GM18909 (cell line): ENCODE results near the gene PRR12.
A peak's percentile ranks its signal among the peaks of the same experiment; 100 is the strongest.

ENCODE experiments used
- ATAC-seq: cut with Tn5 transposase; IDR thresholded peaks from one replicate; pipeline ENCODE4 v1.9.1; 2021; ENCODE audit warnings: mild to moderate bottlenecking; ENCODE audit not compliant: unreplicated experiment, poor library complexity

Gene PRR12

GRCh38 chr19:49559928-49560327, 31.1 kb upstream of the PRR12 start:
- ATAC-seq = no peak

GRCh38 chr19:49560358-49560900, 30.6 kb upstream of the PRR12 start:
- ATAC-seq = no peak

GRCh38 chr19:49564616-49565045, 26.4 kb upstream of the PRR12 start:
- ATAC-seq = no peak

- ATAC-seq = no peak
Measured at GRCh38 chr19:49565261-49565660, 25.7 kb upstream of the PRR12 start.

- ATAC-seq = no peak
Measured at GRCh38 chr19:49566302-49566701, 24.7 kb upstream of the PRR12 start.

- ATAC-seq = no peak
Measured at GRCh38 chr19:49567861-49568441, 23.0 kb upstream of the PRR12 start.

GRCh38 chr19:49570138-49570856, 20.7 kb upstream of the PRR12 start:
- ATAC-seq = no peak

GRCh38 chr19:49570997-49571676, 19.8 kb upstream of the PRR12 start:
- no peak for ATAC-seq

GRCh38 chr19:49573009-49573408, 18.0 kb upstream of the PRR12 start:
- ATAC-seq = no peak

- ATAC-seq = no peak
Measured at GRCh38 chr19:49573425-49573824, 17.6 kb upstream of the PRR12 start.

- ATAC-seq = no peak
Measured at GRCh38 chr19:49574206-49574755, 16.7 kb upstream of the PRR12 start.

- no peak for ATAC-seq
Measured at GRCh38 chr19:49579193-49579592, 11.8 kb upstream of the PRR12 start.

- ATAC-seq = peak; percentile 17
Measured at GRCh38 chr19:49579947-49580263, 11.1 kb upstream of the PRR12 start.

GRCh38 chr19:49580264-49581006, 10.5 kb upstream of the PRR12 start, which contains the start of gene NOSIP:
NOSIP (minus strand) TSS chr19:49580556; CDS start chr19:49560691, 19,865 bp downstream.
- peak; percentile 86 for ATAC-seq

GRCh38 chr19:49581007-49581508, 9.9 kb upstream of the PRR12 start, which contains the start of gene PRRG2:
PRRG2 (plus strand) TSS chr19:49581316; CDS start chr19:49583220, 1,904 bp downstream.
- no peak for ATAC-seq

GRCh38 chr19:49583239-49583638, 7.7 kb upstream of the PRR12 start:
- ATAC-seq = no peak

GRCh38 chr19:49585023-49585422, 6.0 kb upstream of the PRR12 start:
- ATAC-seq = no peak

- no peak for ATAC-seq
Measured at GRCh38 chr19:49587227-49587626, 3.8 kb upstream of the PRR12 start.

GRCh38 chr19:49588365-49589122, 2.4 kb upstream of the PRR12 start:
- ATAC-seq = no peak
